GM23338 (cell line): ENCODE results near the gene KRTAP10-10. TPM values are rescaled to one million over a fixed set of nuclear protein-coding genes. Genes with fewer than 3 reads are reported as not detected.

Experiments used
- ATAC-seq: fragments of 200-7000 bp; cut with Tn5 transposase; 3 replicates; pipeline ENCODE4 v1.9.1; 2020
- DNase-seq: peaks from one replicate; pipeline ENCODE4 v3.0.0-alpha.2; 2015; ENCODE audit warnings: low spot score
- H2AFZ ChIP-seq: fragments of 200-600 bp; sonication (generic); 2 replicates; pipeline ENCODE4 v1.8.0; 2016; ENCODE audit warnings: antibody characterized with exemption, mild to moderate bottlenecking, moderate library complexity
- H3F3A ChIP-seq: fragments of 200-600 bp; sonication (generic); replicated peaks from 2 replicates; pipeline ENCODE4 v1.8.0; 2017; ENCODE audit warnings: antibody characterized with exemption, mixed run types, low read depth
- H3K27ac ChIP-seq: fragments of 200-600 bp; sonication (generic); 2 replicates; pipeline ENCODE4 v1.6.1; 2016; ENCODE audit warnings: low read depth
- H3K27me3 ChIP-seq: fragments of 200-600 bp; sonication (generic); 2 replicates; pipeline ENCODE4 v1.8.0; 2016; ENCODE audit warnings: mild to moderate bottlenecking, mixed run types, moderate library complexity; ENCODE audit not compliant: insufficient read depth
- H3K36me3 ChIP-seq: fragments of 200-600 bp; sonication (generic); 2 replicates; pipeline ENCODE4 v1.8.0; 2016; ENCODE audit warnings: mild to moderate bottlenecking; ENCODE audit not compliant: insufficient read depth
- H3K4me1 ChIP-seq: fragments of 200-600 bp; sonication (generic); 2 replicates; pipeline ENCODE4 v1.8.0; 2016; ENCODE audit warnings: mild to moderate bottlenecking, moderate library complexity; ENCODE audit not compliant: insufficient read depth
- H3K4me2 ChIP-seq: fragments of 200-600 bp; sonication (generic); 2 replicates; pipeline ENCODE4 v1.7.1; 2017; ENCODE audit warnings: mixed run types
- H3K4me3 ChIP-seq: fragments of 200-600 bp; sonication (generic); 2 replicates; pipeline ENCODE4 v1.6.1; 2016; ENCODE audit warnings: mixed run types
- H3K79me2 ChIP-seq: fragments of 200-600 bp; sonication (generic); replicated peaks from 2 replicates; pipeline ENCODE4 v1.8.0; 2017; ENCODE audit warnings: mild to moderate bottlenecking; ENCODE audit not compliant: insufficient read depth
- H3K9me2 ChIP-seq: fragments of 200-600 bp; sonication (generic); 2 replicates; pipeline ENCODE4 v1.8.0; 2017; ENCODE audit not compliant: insufficient read depth
- H4K20me1 ChIP-seq: fragments of 200-600 bp; sonication (generic); replicated peaks from 2 replicates; pipeline ENCODE4 v1.8.0; 2017; ENCODE audit warnings: mild to moderate bottlenecking; ENCODE audit not compliant: insufficient read depth
- H3K27ac Mint-ChIP-seq: 2 replicates; pipeline ENCODE4 v1.8.0; 2020; ENCODE audit warnings: inconsistent platforms, mild to moderate bottlenecking, moderate library complexity, mixed read lengths
- H3K27me3 Mint-ChIP-seq: 3 replicates; pipeline ENCODE4 v1.8.0; 2022; ENCODE audit warnings: low read depth, mild to moderate bottlenecking, moderate library complexity, mixed read lengths, inconsistent platforms; ENCODE audit not compliant: insufficient read depth, poor library complexity
- H3K36me3 Mint-ChIP-seq: 3 replicates; pipeline ENCODE4 v1.8.0; 2021; ENCODE audit warnings: low read depth, mild to moderate bottlenecking, inconsistent platforms, moderate library complexity, mixed read lengths
- H3K4me1 Mint-ChIP-seq: 3 replicates; pipeline ENCODE4 v1.8.0; 2020; ENCODE audit warnings: mild to moderate bottlenecking, inconsistent platforms, mixed read lengths
- H3K4me3 Mint-ChIP-seq: 3 replicates; pipeline ENCODE4 v1.8.0; 2021; ENCODE audit warnings: moderate library complexity, mild to moderate bottlenecking, inconsistent platforms, mixed read lengths
- H3K9me3 Mint-ChIP-seq: 3 replicates; pipeline ENCODE4 v1.8.0; 2020; ENCODE audit warnings: moderate library complexity, mild to moderate bottlenecking, inconsistent platforms, mixed read lengths
- CREB1 ChIP-seq: fragments of 250-450 bp; sonication (Bioruptor Pico); IDR thresholded peaks from 2 replicates; pipeline ENCODE4 v1.5.0; 2020; ENCODE audit warnings: low read depth, mild to moderate bottlenecking, moderate library complexity
- ETS1 ChIP-seq: IDR thresholded peaks from 2 replicates; pipeline ENCODE4 v1.6.1; 2016; ENCODE audit warnings: antibody characterized with exemption
- EZH2phosphoT487 ChIP-seq: fragments of 200-600 bp; sonication (generic); IDR thresholded peaks from one replicate; pipeline ENCODE4 v1.8.1; 2018; ENCODE audit warnings: antibody characterized with exemption; ENCODE audit not compliant: unreplicated experiment
- JUNB ChIP-seq: IDR thresholded peaks from one replicate; pipeline ENCODE4 v1.6.1; 2016; ENCODE audit warnings: antibody characterized with exemption; ENCODE audit not compliant: unreplicated experiment
- ZNF114 ChIP-seq: fragments of 250-450 bp; sonication (Bioruptor Pico); IDR thresholded peaks from 2 replicates; pipeline ENCODE4 v1.5.0; 2020; ENCODE audit warnings: mild to moderate bottlenecking, moderate library complexity
- ZNF331 ChIP-seq: fragments of 250-450 bp; sonication (Bioruptor Pico); IDR thresholded peaks from 2 replicates; pipeline ENCODE4 v1.5.0; 2020; ENCODE audit warnings: low read depth, mild to moderate bottlenecking, moderate library complexity
- ZNF462 ChIP-seq: fragments of 250-450 bp; sonication (Bioruptor Pico); IDR thresholded peaks from 2 replicates; pipeline ENCODE4 v1.5.0; 2020; ENCODE audit warnings: mild to moderate bottlenecking, moderate library complexity
- polyA plus RNA-seq: library from polyadenylated mRNA; unstranded; fragments of >200 nt; fragmentation: Nextera tagmentation; extraction: Ambion mirVana; gene quantifications from 2 replicates; pipeline ENCODE4 v1.2.1, GENCODE V29; 2016
- total RNA-seq: library from RNA; depleted of rRNA; stranded (reverse); fragments of >200 nt; shearing (Covaris generic); gene quantifications from 2 replicates; pipeline ENCODE4 v1.2.3, GENCODE V29; 2014

The KRTAP10-10 gene
- total and polyA plus RNA-seq, 2 experiments from 2014 or later: not detected

- Histone ChIP-seq H3K27me3 (no peaks in the 10 kb centered on the region), H3K79me2 (no peaks in the 10 kb centered on the region), H3K27ac (no peak overlapping the region), H3K36me3 (no peaks in the 10 kb centered on the region; the same call in 1 of the 2 replicates), H3F3A (no peaks in the 10 kb centered on the region), H3K4me2 (no peak overlapping the region), H2AFZ (no peak overlapping the region), H3K4me1 (no peaks in the 10 kb centered on the region), H4K20me1 (no peaks in the 10 kb centered on the region), H3K4me3 (no peak overlapping the region), H3K9me2 (no peaks in the 10 kb centered on the region)
- TF ChIP-seq JUNB (no peak), ZNF462 (no peak), ZNF331 (CRISPR knock-in tag) (no peak), EZH2phosphoT487 (no peak), CREB1 (no peak), ZNF114 (CRISPR knock-in tag) (no peak), ETS1 (no peak)
- H3K27ac Mint-ChIP-seq: no peak overlapping the region
- peaks cover 7% of the 10 kb centered on the region for H3K27me3 Mint-ChIP-seq
- H3K4me3 Mint-ChIP-seq: no peak overlapping the region
- no peaks in the 10 kb centered on the region for H3K4me1 Mint-ChIP-seq
- no peak for DNase-seq
- peaks cover 18% of the 10 kb centered on the region for H3K36me3 Mint-ChIP-seq
- peaks cover 37% of the 10 kb centered on the region for H3K9me3 Mint-ChIP-seq
- ATAC-seq: no peak
Observed at GRCh38 chr21:44625756-44626155, 11.4 kb upstream of the KRTAP10-10 start.
